ENCODE measurements around the gene CNPY2. TPM values are rescaled to one million over a fixed set of nuclear protein-coding genes. Genes with fewer than 3 reads are reported as not detected.
A peak's percentile ranks its signal among the peaks of the same experiment; 100 is the strongest.

The CNPY2 gene
- total and polyA plus RNA-seq, 8 donors: 126 to 168 (median 146) TPM

- H3K9me3 ChIP-seq: no peaks in the 10 kb centered on the region
- DNase-seq (no peak), ATAC-seq (peak; percentile 3)
- peaks cover 12 to 13% of the 10 kb centered on the region in 2 donors for H3K4me1 ChIP-seq
- H3K4me3 ChIP-seq: peak overlapping the region; percentile 83 to 91
- H3K27ac ChIP-seq: peak overlapping the region; percentile 90 to 95
- TF ChIP-seq CTCF (IDR thresholded peaks at IDR 0.05): no peak
- peaks cover 0 to 55% of the 10 kb centered on the region in 2 donors for H3K36me3 ChIP-seq
- no peaks in the 10 kb centered on the region for H3K27me3 ChIP-seq
- intact Hi-C loops (cut with DNase I): no loop called here
Measured at GRCh38 chr12:56315249-56315621, 553 bp downstream of the CNPY2 start.

GRCh38 chr12:56311003-56311402 is 4.8 kb downstream of the CNPY2 start:
- intact Hi-C loops (cut with DNase I): no loop called here
- Histone ChIP-seq H3K27me3 (no peaks in the 10 kb centered on the region), H3K36me3 (peaks cover 0 to 79% of the 10 kb centered on the region in 2 donors), H3K27ac (no peak overlapping the region), H3K9me3 (no peaks in the 10 kb centered on the region), H3K4me3 (no peak overlapping the region), H3K4me1 (peaks cover 8% of the 10 kb centered on the region in 2 donors)
- ATAC-seq: no peak
- TF ChIP-seq CTCF (IDR thresholded peaks at IDR 0.05): no peak
- no peak for DNase-seq

- H3K9me3 ChIP-seq: no peaks in the 10 kb centered on the region
- H3K36me3 ChIP-seq: peaks cover 0 to 96% of the 10 kb centered on the region in 2 donors
- ATAC-seq: no peak
- no peaks in the 10 kb centered on the region for H3K4me1 ChIP-seq
- intact Hi-C loops (cut with DNase I): no loop called here
- no peak overlapping the region for H3K27ac ChIP-seq
- no peak for TF ChIP-seq CTCF (IDR thresholded peaks at IDR 0.05)
- DNase-seq: no peak
- no peaks in the 10 kb centered on the region for H3K27me3 ChIP-seq
- H3K4me3 ChIP-seq: no peak overlapping the region
Measured at GRCh38 chr12:56308714-56309113, 7.1 kb downstream of the CNPY2 start.

GRCh38 chr12:56307221-56307965 is 8.4 kb downstream of the CNPY2 start:
- Histone ChIP-seq H3K9me3 (no peaks in the 10 kb centered on the region), H3K4me3 (no peak overlapping the region), H3K4me1 (no peaks in the 10 kb centered on the region), H3K36me3 (peaks cover 0 to 92% of the 10 kb centered on the region in 2 donors), H3K27me3 (no peaks in the 10 kb centered on the region), H3K27ac (no peak overlapping the region)
- TF ChIP-seq CTCF (IDR thresholded peaks at IDR 0.05): no peak
- DNase-seq: no peak
- intact Hi-C loops (cut with DNase I): no loop called here
- ATAC-seq: no peak

GRCh38 chr12:56304872-56305590 is 10.8 kb downstream of the CNPY2 start:
- Histone ChIP-seq H3K27ac (no peak overlapping the region), H3K27me3 (no peaks in the 10 kb centered on the region), H3K36me3 (peaks cover 0 to 69% of the 10 kb centered on the region in 2 donors), H3K4me3 (no peak overlapping the region), H3K9me3 (no peaks in the 10 kb centered on the region), H3K4me1 (peaks cover 10 to 19% of the 10 kb centered on the region in 2 donors)
- intact Hi-C loops (cut with DNase I): no loop called here
- no peak for ATAC-seq
- no peak for TF ChIP-seq CTCF (IDR thresholded peaks at IDR 0.05)
- no peak for DNase-seq
